Activated CD4-positive, alpha-beta T cell treated with anti-CD3 and anti-CD28 coated beads, Interleukin-2, amount 10 ng/mL, durations not matched to agents 7 days and 5 days (primary cell): ENCODE data around the gene DDX23. TPM values are rescaled to one million over a fixed set of nuclear protein-coding genes. Genes with fewer than 3 reads are reported as not detected.

Source experiments
- CTCF ChIA-PET: fragments of 350-600 bp; sonication (Branson Sonifier 250); formaldehyde crosslinking; loops from one replicate; lab custom pipeline; 2021; ENCODE audit warnings: antibody characterized with exemption; lab: Charles Lee
- POLR2A ChIA-PET: fragments of 350-600 bp; sonication (Branson Sonifier 250); formaldehyde crosslinking; loops from one replicate; lab custom pipeline; 2021; ENCODE audit warnings: antibody characterized with exemption; lab: Charles Lee
- DNase-seq: peaks from one replicate; pipeline ENCODE4 v3.0.0-alpha.2; 2020
- H3K27ac Mint-ChIP-seq: one replicate; pipeline ENCODE4 v1.8.0; 2021; ENCODE audit warnings: mild to moderate bottlenecking, moderate library complexity, mixed read lengths
- H3K27me3 Mint-ChIP-seq: one replicate; pipeline ENCODE4 v1.8.0; 2021; ENCODE audit warnings: mixed read lengths
- H3K36me3 Mint-ChIP-seq: one replicate; pipeline ENCODE4 v1.8.0; 2021; ENCODE audit warnings: low read depth, mixed read lengths
- H3K4me1 Mint-ChIP-seq: one replicate; pipeline ENCODE4 v1.8.0; 2021; ENCODE audit warnings: mixed read lengths
- H3K4me3 Mint-ChIP-seq: one replicate; pipeline ENCODE4 v1.8.0; 2021; ENCODE audit warnings: mild to moderate bottlenecking, moderate library complexity, mixed read lengths
- H3K9me3 Mint-ChIP-seq: one replicate; pipeline ENCODE4 v1.8.0; 2021; ENCODE audit warnings: mixed read lengths
- total RNA-seq, 2 experiments: library from RNA; stranded (reverse); gene quantifications; one replicate each; pipeline ENCODE4 v1.2.3, GENCODE V29; 2021

Gene DDX23
- total RNA-seq, 2 experiments from 2014 or later = 143 to 144 TPM

DNA sequence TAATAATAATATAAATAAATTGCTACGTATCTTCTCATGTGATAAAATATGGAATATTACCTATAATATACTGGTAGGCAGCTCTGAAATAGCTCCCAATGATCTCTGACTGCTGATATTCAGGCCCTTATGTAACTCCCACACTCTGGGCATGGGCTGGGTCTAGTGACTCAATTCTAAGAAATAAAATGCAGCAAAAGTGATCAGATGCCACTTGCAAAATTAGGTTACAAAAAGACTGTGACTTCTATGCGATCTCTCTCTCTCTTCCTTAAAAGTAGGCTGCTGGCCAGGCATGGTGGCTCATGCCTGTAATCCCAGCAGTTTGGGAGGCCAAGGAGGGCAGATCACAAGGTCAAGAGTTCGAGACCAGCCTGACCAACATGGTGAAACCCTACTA lies 44.0 kb downstream of the DDX23 start:
- Mint-ChIP-seq H3K4me3 (no peak overlapping the region), H3K9me3 (no peaks in the 10 kb centered on the region), H3K27me3 (no peaks in the 10 kb centered on the region), H3K4me1 (peaks cover 6% of the 10 kb centered on the region), H3K27ac (no peak overlapping the region), H3K36me3 (no peaks in the 10 kb centered on the region)
- ChIA-PET CTCF (interaction anchor here (1.2 to 1.3 kb wide), 2 partner anchors 9 to 13 kb away, joined by 3 read pairs; no protein-coding TSS in a partner anchor), POLR2A (no interaction called here)
- no peak for DNase-seq

DNA sequence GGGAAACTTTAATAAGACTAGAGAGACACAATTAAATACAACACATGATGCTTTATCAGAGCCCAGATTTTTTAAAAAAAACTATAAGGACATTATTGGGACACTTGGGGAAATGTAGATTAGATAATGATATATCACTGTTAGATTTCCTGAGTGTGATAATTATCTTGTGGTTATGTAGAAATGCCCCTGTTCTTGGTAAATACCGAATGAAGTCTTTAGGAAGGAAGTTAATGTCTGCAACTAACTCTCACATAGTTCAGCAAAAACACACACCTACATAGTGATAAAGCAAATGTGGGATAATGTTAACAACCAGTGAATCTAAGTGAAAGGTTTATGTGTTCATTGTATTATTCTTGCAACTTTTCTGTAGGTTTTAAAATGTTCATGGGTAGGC lies 48.3 kb downstream of the DDX23 start:
- Mint-ChIP-seq H3K9me3 (no peaks in the 10 kb centered on the region), H3K4me3 (no peak overlapping the region), H3K27ac (no peak overlapping the region), H3K4me1 (peaks cover 6% of the 10 kb centered on the region), H3K27me3 (no peaks in the 10 kb centered on the region), H3K36me3 (no peaks in the 10 kb centered on the region)
- DNase-seq = no peak
- POLR2A ChIA-PET = no interaction called here
- CTCF ChIA-PET = interaction anchor here (1.7 to 2.1 kb wide), 3 partner anchors 8 to 11 kb away, joined by 5 to 8 read pairs (median 7); no protein-coding TSS in a partner anchor

DNA sequence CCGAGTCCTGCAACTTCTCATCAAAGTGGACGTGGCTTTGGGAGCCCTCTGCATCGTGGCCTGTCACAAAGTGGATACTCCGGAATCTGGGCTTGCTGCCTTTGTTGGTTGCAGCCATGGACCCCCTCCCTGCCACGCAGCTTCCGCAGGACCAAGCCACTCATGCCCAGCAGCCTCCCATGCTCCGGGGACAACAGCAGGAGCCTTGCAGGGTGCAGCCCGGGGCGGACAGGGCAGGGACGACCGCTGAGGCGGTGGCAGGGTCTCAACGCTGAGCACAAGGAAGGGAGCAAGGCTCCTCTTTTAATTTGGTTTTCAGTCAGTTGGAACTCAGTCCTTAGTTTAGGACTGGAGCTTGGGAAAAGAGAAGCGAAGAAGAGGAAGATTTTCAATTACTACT lies 51.0 kb downstream of the DDX23 start:
- CTCF ChIA-PET = interaction anchor here (1.1 to 1.4 kb wide), 2 partner anchors 10 to 43 kb away, joined by 3 to 4 read pairs; no protein-coding TSS in a partner anchor
- Mint-ChIP-seq H3K4me3 (no peak overlapping the region), H3K27ac (no peak overlapping the region), H3K9me3 (no peaks in the 10 kb centered on the region), H3K27me3 (no peaks in the 10 kb centered on the region), H3K4me1 (peaks cover 10% of the 10 kb centered on the region), H3K36me3 (no peaks in the 10 kb centered on the region)
- DNase-seq = no peak
- POLR2A ChIA-PET = no interaction called here

DNA sequence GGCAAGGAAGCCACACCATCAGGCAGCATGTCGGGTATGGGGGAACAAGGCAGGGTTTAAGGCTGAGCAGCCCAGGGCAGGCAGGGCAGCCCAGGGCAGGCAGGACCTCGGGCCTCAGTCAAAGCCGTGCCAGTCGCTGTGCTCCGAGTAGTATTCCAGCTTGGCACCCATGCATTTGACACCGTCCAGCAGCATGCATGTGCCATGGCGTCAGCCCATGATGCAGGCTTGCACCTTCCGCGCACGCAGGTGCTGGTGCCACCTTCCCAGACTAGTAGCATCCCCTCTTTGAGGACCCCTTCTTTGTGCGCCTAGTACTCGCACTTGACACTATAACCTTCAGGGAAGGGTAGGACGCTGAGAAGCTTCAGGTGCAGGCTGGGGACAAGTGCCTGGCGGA lies 51.5 kb downstream of the DDX23 start:
- no peaks in the 10 kb centered on the region for H3K27me3 Mint-ChIP-seq
- DNase-seq = no peak
- H3K36me3 Mint-ChIP-seq = no peaks in the 10 kb centered on the region
- no peak overlapping the region for H3K4me3 Mint-ChIP-seq
- POLR2A ChIA-PET = no interaction called here
- H3K27ac Mint-ChIP-seq = no peak overlapping the region
- CTCF ChIA-PET = interaction anchor here (1.1 to 1.4 kb wide), 2 partner anchors 10 to 42 kb away, joined by 3 to 4 read pairs; no protein-coding TSS in a partner anchor
- no peaks in the 10 kb centered on the region for H3K9me3 Mint-ChIP-seq
- H3K4me1 Mint-ChIP-seq = peaks cover 11% of the 10 kb centered on the region

DNA sequence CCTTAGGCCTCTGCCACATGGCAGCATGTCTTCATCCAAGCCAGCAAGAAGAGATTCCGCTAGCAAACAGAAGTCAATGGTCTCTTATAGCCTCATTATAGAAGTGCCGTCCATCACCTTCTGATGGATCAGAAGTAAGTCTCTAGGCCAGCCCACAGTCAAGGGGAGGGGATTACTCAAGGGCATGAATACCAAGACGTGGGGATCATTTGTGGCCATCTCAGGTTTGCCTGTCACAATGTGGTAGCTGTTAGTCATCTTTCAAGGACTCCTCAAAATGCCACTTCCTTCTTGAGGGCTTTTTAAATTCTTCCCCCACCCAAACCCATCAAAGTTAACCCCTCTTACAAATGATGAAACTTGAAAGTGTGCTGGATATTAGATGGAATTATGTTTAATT lies 55.0 kb downstream of the DDX23 start:
- Mint-ChIP-seq H3K4me3 (no peak overlapping the region), H3K4me1 (peaks cover 5% of the 10 kb centered on the region), H3K27ac (no peak overlapping the region), H3K36me3 (no peaks in the 10 kb centered on the region), H3K9me3 (no peaks in the 10 kb centered on the region), H3K27me3 (peaks cover 9% of the 10 kb centered on the region)
- ChIA-PET CTCF (interaction anchor here (0.8 to 5.8 kb wide), 8 partner anchors 9 to 44 kb away, joined by 3 to 41 read pairs (median 4); no protein-coding TSS in a partner anchor), POLR2A (no interaction called here)
- peak; percentile 22 for DNase-seq

DNA sequence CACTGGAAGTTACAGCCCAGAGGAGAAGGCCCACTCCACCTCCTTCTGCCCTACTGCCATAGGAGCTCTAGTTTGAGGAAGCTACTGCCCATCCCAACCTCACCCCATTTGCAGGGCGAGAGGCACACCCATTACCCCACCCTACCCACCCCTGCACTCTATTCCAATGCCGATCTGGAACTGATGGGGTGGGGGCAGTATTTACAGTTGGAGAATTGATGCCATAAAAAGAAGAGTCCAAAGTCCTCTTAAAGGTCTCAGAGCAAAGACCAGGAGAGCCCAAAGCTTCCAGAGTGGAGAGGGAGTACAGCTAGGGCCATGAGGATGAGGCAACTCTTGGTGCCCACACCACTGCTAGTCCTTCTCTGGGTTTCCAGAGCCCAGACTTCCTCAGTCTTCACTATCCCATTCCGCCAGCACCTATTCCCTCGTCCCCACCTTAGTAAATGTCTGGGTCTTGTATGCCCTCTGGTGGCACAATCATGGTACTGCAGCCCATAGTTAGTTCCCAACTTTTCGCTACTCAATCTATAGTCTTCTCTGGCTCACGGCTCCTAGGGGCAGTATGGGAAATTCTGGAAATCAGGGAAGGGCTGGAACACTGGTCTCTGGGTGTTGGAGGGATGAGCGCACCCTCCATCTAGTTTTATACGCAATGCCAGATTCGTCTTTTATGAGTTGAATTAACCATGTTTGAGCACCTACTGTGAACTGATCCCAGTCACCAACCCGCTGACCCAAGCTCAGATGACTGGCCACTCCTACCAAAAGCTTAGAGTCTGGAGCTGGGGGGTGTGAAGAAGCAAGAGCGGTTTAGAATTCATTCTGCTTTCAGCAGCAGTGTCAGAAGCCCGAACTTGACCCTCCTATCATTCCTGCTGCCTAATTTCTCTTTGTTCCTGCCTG lies 56.2 kb downstream of the DDX23 start:
- ChIA-PET CTCF (interaction anchor here (0.6 to 5.8 kb wide), 19 partner anchors 8 to 516 kb away, joined by 3 to 41 read pairs (median 4); no protein-coding TSS in a partner anchor), POLR2A (no interaction called here)
- H3K9me3 Mint-ChIP-seq = no peaks in the 10 kb centered on the region
- H3K4me3 Mint-ChIP-seq = no peak overlapping the region
- peaks cover 9% of the 10 kb centered on the region for H3K27me3 Mint-ChIP-seq
- H3K4me1 Mint-ChIP-seq = peaks cover 5% of the 10 kb centered on the region
- DNase-seq = peak; percentile 60
- no peaks in the 10 kb centered on the region for H3K36me3 Mint-ChIP-seq
- H3K27ac Mint-ChIP-seq = no peak overlapping the region

DNA sequence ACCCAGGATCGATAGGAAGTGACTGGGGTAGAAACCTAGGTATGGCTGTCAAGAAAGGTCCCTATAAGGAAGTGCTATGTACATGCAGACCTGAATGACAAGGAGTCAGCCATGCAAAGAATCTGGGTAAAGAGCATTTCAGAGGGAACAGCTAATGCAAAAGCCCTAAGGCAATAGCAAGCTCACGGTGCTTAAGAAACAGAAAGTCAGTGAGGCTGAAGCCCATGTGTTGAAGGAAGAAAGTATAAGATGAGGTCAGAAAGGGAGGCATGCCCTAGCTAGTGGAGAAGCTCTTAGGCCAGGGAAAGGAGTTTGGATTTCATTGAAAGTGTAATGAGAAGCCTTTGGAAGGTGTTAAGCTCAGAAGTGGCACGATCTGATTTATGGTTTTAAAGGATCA lies 57.1 kb downstream of the DDX23 start:
- H3K27me3 Mint-ChIP-seq = peaks cover 16% of the 10 kb centered on the region
- peaks cover 5% of the 10 kb centered on the region for H3K4me1 Mint-ChIP-seq
- no peaks in the 10 kb centered on the region for H3K9me3 Mint-ChIP-seq
- no peaks in the 10 kb centered on the region for H3K36me3 Mint-ChIP-seq
- no peak overlapping the region for H3K4me3 Mint-ChIP-seq
- POLR2A ChIA-PET = no interaction called here
- no peak overlapping the region for H3K27ac Mint-ChIP-seq
- no peak for DNase-seq
- CTCF ChIA-PET = interaction anchor here (0.6 to 5.8 kb wide), 18 partner anchors 10 to 515 kb away, joined by 3 to 41 read pairs (median 4); no protein-coding TSS in a partner anchor

DNA sequence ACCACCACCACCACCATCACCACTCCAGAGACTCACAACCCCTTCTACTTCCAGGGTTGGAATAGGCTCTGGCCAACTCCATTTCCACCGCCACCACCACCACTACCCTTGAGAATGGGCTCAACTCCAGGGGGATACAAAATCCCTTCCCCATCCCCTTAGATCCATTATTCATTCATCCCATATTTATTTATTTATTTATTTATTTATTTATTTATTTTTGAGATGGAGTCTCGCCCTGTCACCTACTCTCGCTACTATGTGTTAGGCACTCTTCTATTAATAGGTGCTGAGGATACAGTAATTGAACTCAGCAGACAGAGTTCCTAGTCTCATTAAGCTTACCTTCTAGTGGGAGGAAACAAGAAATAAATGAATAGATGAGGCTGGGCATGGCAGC lies 58.3 kb downstream of the DDX23 start:
- Mint-ChIP-seq H3K4me1 (peaks cover 7% of the 10 kb centered on the region), H3K27ac (no peak overlapping the region), H3K36me3 (no peaks in the 10 kb centered on the region), H3K27me3 (peaks cover 24% of the 10 kb centered on the region), H3K4me3 (no peak overlapping the region), H3K9me3 (no peaks in the 10 kb centered on the region)
- ChIA-PET POLR2A (interaction anchor here (0.6 kb wide), 1 partner anchor 80 kb away, joined by 4 read pairs; no protein-coding TSS in a partner anchor), CTCF (interaction anchor here (1.5 to 5.8 kb wide), 4 partner anchors 22 to 41 kb away, joined by 3 to 41 read pairs (median 8); no protein-coding TSS in a partner anchor)
- DNase-seq = no peak

DNA sequence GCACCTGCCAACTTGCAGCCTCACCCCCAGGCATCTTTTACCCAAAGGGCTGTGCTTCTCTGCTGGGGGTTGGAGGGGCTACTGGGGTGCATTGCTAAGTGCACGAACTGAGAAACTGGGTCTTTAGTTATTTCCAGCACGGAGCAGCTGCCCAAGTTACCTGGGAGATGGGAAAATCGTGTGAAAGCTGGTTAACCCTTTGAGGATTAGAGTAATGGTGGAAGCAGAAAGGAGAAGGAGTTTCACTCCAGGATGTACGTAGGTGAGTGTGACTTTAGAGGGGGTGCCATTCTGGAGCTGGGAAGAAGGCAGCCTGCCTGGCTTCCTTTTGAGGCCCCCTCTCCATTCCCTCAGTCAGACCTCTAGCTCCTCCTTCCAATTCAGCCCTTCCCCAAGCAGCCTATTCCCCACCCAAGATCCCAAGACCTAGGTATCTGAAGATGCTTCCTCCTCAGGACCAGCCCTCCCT lies 62.1 kb downstream of the DDX23 start:
- ChIA-PET CTCF (interaction anchor here (1.4 kb wide), 1 partner anchor 25 kb away, joined by 5 read pairs; no protein-coding TSS in a partner anchor), POLR2A (no interaction called here)
- no peak for DNase-seq
- H3K4me1 Mint-ChIP-seq = peaks cover 2% of the 10 kb centered on the region
- H3K4me3 Mint-ChIP-seq = no peak overlapping the region
- no peaks in the 10 kb centered on the region for H3K36me3 Mint-ChIP-seq
- H3K27ac Mint-ChIP-seq = no peak overlapping the region
- peaks cover 56% of the 10 kb centered on the region for H3K27me3 Mint-ChIP-seq
- H3K9me3 Mint-ChIP-seq = no peaks in the 10 kb centered on the region

DNA sequence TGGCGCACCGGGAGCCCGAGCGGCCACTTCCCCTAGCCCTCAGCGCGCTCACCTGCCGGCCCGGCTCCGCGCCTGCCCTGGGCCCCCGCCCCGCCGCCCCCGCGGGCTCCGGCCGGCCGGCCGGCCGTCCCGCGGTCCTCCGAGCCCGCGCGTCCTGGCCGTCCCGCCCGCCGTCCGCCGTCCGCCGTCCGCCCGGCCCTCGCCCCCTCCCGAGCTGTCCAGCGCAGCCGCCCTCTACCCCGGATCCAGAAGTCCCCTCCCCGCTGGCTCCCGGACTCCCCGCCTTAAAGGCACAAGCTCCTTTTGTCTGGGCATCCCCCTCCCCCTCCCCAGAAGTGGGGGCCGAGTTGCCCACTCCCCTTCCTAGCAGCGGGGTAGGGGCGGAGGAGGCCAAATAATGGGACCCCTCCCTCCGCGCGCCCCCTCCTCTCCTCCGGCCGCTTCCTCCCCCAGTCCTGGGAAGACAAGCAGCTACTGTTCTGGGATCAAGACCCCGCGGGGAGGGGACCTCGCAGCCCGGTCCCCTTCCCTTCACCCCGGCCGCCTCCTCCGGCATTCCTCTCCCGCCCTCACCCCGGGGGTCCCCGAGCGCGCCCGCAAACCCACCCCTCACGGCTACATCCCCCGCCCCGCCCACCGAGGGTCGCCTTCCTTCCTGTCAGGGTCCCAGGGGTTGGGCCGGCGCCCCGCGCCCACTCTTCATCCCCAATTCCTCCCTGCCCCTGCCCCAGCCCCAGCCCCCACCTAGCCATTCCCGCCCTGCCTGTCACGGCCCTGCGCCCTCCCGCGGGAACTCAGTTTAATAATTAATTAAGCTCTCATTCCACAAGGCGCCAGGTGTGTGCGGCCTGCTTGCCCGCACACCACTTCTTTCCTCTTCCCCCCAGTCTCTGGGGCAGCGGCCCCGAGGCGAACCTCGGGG lies 62.8 kb downstream of the DDX23 start, which contains the start of gene ADCY6:
Gene ADCY6 (minus strand): TSS at position 236 of the 922 bp plus-strand sequence. CDS start 5,655 bp downstream, outside the sequence.
- H3K4me1 Mint-ChIP-seq = peaks cover 2% of the 10 kb centered on the region
- DNase-seq = no peak
- H3K36me3 Mint-ChIP-seq = no peaks in the 10 kb centered on the region
- H3K27me3 Mint-ChIP-seq = peaks cover 56% of the 10 kb centered on the region
- CTCF ChIA-PET = interaction anchor here (1.1 to 2.0 kb wide), 3 partner anchors 8 to 26 kb away, joined by 5 read pairs; no protein-coding TSS in a partner anchor
- H3K9me3 Mint-ChIP-seq = no peaks in the 10 kb centered on the region
- POLR2A ChIA-PET = no interaction called here
- H3K4me3 Mint-ChIP-seq = peak within 1 kb of the TSS; percentile 25
- no peak within 1 kb of the TSS for H3K27ac Mint-ChIP-seq

DNA sequence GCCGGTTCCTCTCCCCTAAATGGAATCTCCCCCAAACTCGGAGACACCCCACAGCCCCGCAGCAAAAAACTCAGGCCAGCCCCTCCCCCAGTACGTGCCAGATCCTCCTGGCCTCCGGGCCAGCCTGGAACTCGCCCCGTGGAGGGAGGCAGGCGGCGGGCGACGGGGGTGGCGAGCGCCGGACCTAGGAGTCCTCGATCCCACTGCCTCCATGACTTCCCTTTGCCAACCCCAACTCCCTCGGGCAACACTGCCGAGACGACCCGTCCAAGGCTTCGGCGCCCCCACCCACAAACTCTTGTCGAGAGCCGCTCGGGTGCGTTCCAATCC lies 63.5 kb downstream of the DDX23 start:
- H3K27ac Mint-ChIP-seq = no peak overlapping the region
- no peaks in the 10 kb centered on the region for H3K9me3 Mint-ChIP-seq
- no peak for DNase-seq
- POLR2A ChIA-PET = no interaction called here
- H3K27me3 Mint-ChIP-seq = peaks cover 54% of the 10 kb centered on the region
- H3K4me3 Mint-ChIP-seq = no peak overlapping the region
- no peaks in the 10 kb centered on the region for H3K36me3 Mint-ChIP-seq
- CTCF ChIA-PET = interaction anchor here (1.1 to 2.0 kb wide), 2 partner anchors 8 to 9 kb away, joined by 5 read pairs; no protein-coding TSS in a partner anchor
- H3K4me1 Mint-ChIP-seq = peaks cover 2% of the 10 kb centered on the region
